Measurements from ENCODE around the gene CD84. TPM values are rescaled to one million over a fixed set of nuclear protein-coding genes. Genes with fewer than 3 reads are reported as not detected.

CD84 gene
- polyA plus RNA-seq, 1 donor (not counting 4 experiments of a cell fraction or from before 2014, with no cell fraction given), result not detected

- no peak overlapping the region for H3K27ac ChIP-seq (ENCODE audit: control insufficient read depth, insufficient read depth, low read length)
- H3K36me3 ChIP-seq (ENCODE audit: control insufficient read depth in 2 of 2, extremely low read depth in 1 of 2, insufficient read depth in 2 of 2, low read length in 2 of 2), result no peaks in the 10 kb centered on the region
- H3K4me3 ChIP-seq (ENCODE audit: control insufficient read depth in 2 of 3, extremely low read depth in 1 of 3, insufficient read depth in 2 of 3, low read depth in 1 of 3, low read length in 3 of 3), result no peak overlapping the region
- FAIRE-seq (no peak), DNase-seq (ENCODE audit: low read depth, low spot score) (no peak)
- no peaks in the 10 kb centered on the region for H3K9me3 ChIP-seq (ENCODE audit: control insufficient read depth, low read depth, low read length)
- peaks cover 10% of the 10 kb centered on the region for H3K27me3 ChIP-seq (ENCODE audit: control insufficient read depth, extremely low read depth, insufficient read depth, low read length)
- H3K9ac ChIP-seq (ENCODE audit: control insufficient read depth, extremely low read depth, insufficient read depth, low read length), result no peak overlapping the region
- no peak overlapping the region for H3K4me2 ChIP-seq (ENCODE audit: control insufficient read depth, extremely low read depth, insufficient read depth, low read depth, low read length)
- no peaks in the 10 kb centered on the region for H3K9me1 ChIP-seq (ENCODE audit: control insufficient read depth, extremely low read depth, insufficient read depth, low read length)
- no peaks in the 10 kb centered on the region for H3K4me1 ChIP-seq (ENCODE audit: control insufficient read depth, extremely low read depth, insufficient read depth, low read length)
- H3K79me2 ChIP-seq (ENCODE audit: control insufficient read depth, insufficient read depth, low read length), result no peaks in the 10 kb centered on the region
- TF ChIP-seq EZH2 (IDR thresholded peaks at IDR 0.05; ENCODE audit: low read length) (no peak), CTCF (optimal IDR thresholded peaks at IDR 0.05 in 1 of 3, IDR thresholded peaks at IDR 0.05 in 1 of 3, conservative IDR thresholded peaks at IDR 0.05 in 1 of 3; ENCODE audit: extremely low read depth in 1 of 3, insufficient read depth in 2 of 3, low read length in 3 of 3) (no peak)
- dilution Hi-C loops (cut with MboI; ENCODE audit: extremely low pct_ligation_motif_present, low sequenced_read_pairs), result loop anchor here (25.0 kb wide), 1 partner anchor 185 kb away; no protein-coding TSS in a partner anchor
- H4K20me1 ChIP-seq (ENCODE audit: control insufficient read depth, extremely low read depth, insufficient read depth, low read length), result no peaks in the 10 kb centered on the region
- no peak overlapping the region for H2AFZ ChIP-seq (ENCODE audit: control insufficient read depth, low read length)
Measured at GRCh38 chr1:160622501-160623226, 43.4 kb upstream of the CD84 start.

GRCh38 chr1:160621633-160622413 lies 42.5 kb upstream of the CD84 start:
- Histone ChIP-seq H3K36me3 (ENCODE audit: control insufficient read depth in 2 of 2, extremely low read depth in 1 of 2, insufficient read depth in 2 of 2, low read length in 2 of 2) (no peaks in the 10 kb centered on the region), H3K4me2 (ENCODE audit: control insufficient read depth, extremely low read depth, insufficient read depth, low read depth, low read length) (no peak overlapping the region), H3K4me1 (ENCODE audit: control insufficient read depth, extremely low read depth, insufficient read depth, low read length) (no peaks in the 10 kb centered on the region), H3K9me1 (ENCODE audit: control insufficient read depth, extremely low read depth, insufficient read depth, low read length) (no peaks in the 10 kb centered on the region), H3K9me3 (ENCODE audit: control insufficient read depth, low read depth, low read length) (no peaks in the 10 kb centered on the region), H3K9ac (ENCODE audit: control insufficient read depth, extremely low read depth, insufficient read depth, low read length) (no peak overlapping the region), H3K27me3 (ENCODE audit: control insufficient read depth, extremely low read depth, insufficient read depth, low read length) (peaks cover 9% of the 10 kb centered on the region), H2AFZ (ENCODE audit: control insufficient read depth, low read length) (no peak overlapping the region), H3K4me3 (ENCODE audit: control insufficient read depth in 2 of 3, extremely low read depth in 1 of 3, insufficient read depth in 2 of 3, low read depth in 1 of 3, low read length in 3 of 3) (no peak overlapping the region), H3K27ac (ENCODE audit: control insufficient read depth, insufficient read depth, low read length) (no peak overlapping the region), H3K79me2 (ENCODE audit: control insufficient read depth, insufficient read depth, low read length) (no peaks in the 10 kb centered on the region), H4K20me1 (ENCODE audit: control insufficient read depth, extremely low read depth, insufficient read depth, low read length) (no peaks in the 10 kb centered on the region)
- no peak for TF ChIP-seq EZH2 (IDR thresholded peaks at IDR 0.05; ENCODE audit: low read length)
- no peak for TF ChIP-seq CTCF (optimal IDR thresholded peaks at IDR 0.05 in 1 of 3, IDR thresholded peaks at IDR 0.05 in 1 of 3, conservative IDR thresholded peaks at IDR 0.05 in 1 of 3; ENCODE audit: extremely low read depth in 1 of 3, insufficient read depth in 2 of 3, low read length in 3 of 3)
- dilution Hi-C loops (cut with MboI; ENCODE audit: extremely low pct_ligation_motif_present, low sequenced_read_pairs), result loop anchor here (25.0 kb wide), 1 partner anchor 185 kb away; no protein-coding TSS in a partner anchor
- FAIRE-seq, result no peak
- DNase-seq (ENCODE audit: low read depth, low spot score), result no peak
